Adipose tissue (tissue), 3 donors: ENCODE data around the gene COPS2. TPM values are rescaled to one million over a fixed set of nuclear protein-coding genes. Genes with fewer than 3 reads are reported as not detected.
"Not testable (repeated sequence)": the region's sequence is repeated elsewhere in the genome, so short reads cannot be mapped to it uniquely, and the experiment has no call there.

ENCODE experiments used
- H3K27ac ChIP-seq: one replicate; pipeline ENCODE4 v1.5.1; 2013; ENCODE audit warnings: low read depth, low read length
- WGBS, 3 donors: extraction: QIAGEN DNeasy Blood & Tissue Kit; methylation state at CpG; one replicate each; pipeline ENCODE4 v1.1.7; 2013; 5-methylcytosine and 5-hydroxymethylcytosine counted together
- polyA plus RNA-seq, 3 donors: library from polyadenylated mRNA; stranded (reverse); fragments of 200-250 nt; gene quantifications; one replicate each; pipeline ENCODE4 v1.2.3, GENCODE V29; 2013
- donor health status: healthy with polysubstance abuse.
- donor health status: Bipolar disorder and iron deficiency.
- donor health status: healthy.

The COPS2 gene
- polyA plus RNA-seq, 3 donors, result 43.4 to 63.0 (median 57.3) TPM

- no peak overlapping the region for H3K27ac ChIP-seq
These were observed 79.5 kb downstream of the COPS2 start for GRCh38 chr15:49075881-49076280.

- WGBS, 3 donors, result 85 to 90% (median 86%) methylated on average over 6 of the region's 6 CpGs
- H3K27ac ChIP-seq, result not testable (repeated sequence)
These were observed 80.7 kb downstream of the COPS2 start for GRCh38 chr15:49074589-49075287.

Other genes with a start within 250 kb of the COPS2 start
- gene SHC4, start 191.7 kb downstream of the COPS2 start, polyA plus RNA-seq, result 1 to 10 TPM in 1 of 3 donors, under 1 TPM in 2; 0.09 to 1.9 (median 0.15) TPM
- 10 to 100 TPM in 2 of 3 donors, 1 to 10 TPM in 1; 6.1 to 16.1 (median 15.1) TPM for gene SECISBP2L, start 109.2 kb downstream of the COPS2 start, polyA plus RNA-seq
- gene GALK2, start 14.6 kb upstream of the COPS2 start, polyA plus RNA-seq, result 10 to 100 TPM; 13.6 to 17.3 (median 15.3) TPM